GM23338 (cell line): ENCODE data around the gene VIPAS39. TPM values are rescaled to one million over a fixed set of nuclear protein-coding genes. Genes with fewer than 3 reads are reported as not detected.

Experiments
- ETS1 ChIP-seq: IDR thresholded peaks from 2 replicates; pipeline ENCODE4 v1.6.1; 2016; ENCODE audit warnings: antibody characterized with exemption
- EZH2 ChIP-seq: fragments of 200-600 bp; sonication (generic); IDR thresholded peaks from one replicate; pipeline ENCODE4 v1.8.0; 2017; ENCODE audit warnings: antibody characterized with exemption, mild to moderate bottlenecking, low read depth; ENCODE audit not compliant: unreplicated experiment
- EZH2phosphoT487 ChIP-seq: fragments of 200-600 bp; sonication (generic); IDR thresholded peaks from one replicate; pipeline ENCODE4 v1.8.1; 2018; ENCODE audit warnings: antibody characterized with exemption; ENCODE audit not compliant: unreplicated experiment
- JUNB ChIP-seq: IDR thresholded peaks from one replicate; pipeline ENCODE4 v1.6.1; 2016; ENCODE audit warnings: antibody characterized with exemption; ENCODE audit not compliant: unreplicated experiment
- NANOG ChIP-seq: IDR thresholded peaks from 2 replicates; pipeline ENCODE4 v1.6.1; 2016; ENCODE audit warnings: antibody characterized with exemption, borderline replicate concordance
- POLR2AphosphoS5 ChIP-seq: IDR thresholded peaks from 2 replicates; pipeline ENCODE4 v1.6.1; 2016; ENCODE audit warnings: antibody characterized with exemption, low read depth
- ZNF114 ChIP-seq: fragments of 250-450 bp; sonication (Bioruptor Pico); IDR thresholded peaks from 2 replicates; pipeline ENCODE4 v1.5.0; 2020; ENCODE audit warnings: mild to moderate bottlenecking, moderate library complexity
- ZNF331 ChIP-seq: fragments of 250-450 bp; sonication (Bioruptor Pico); IDR thresholded peaks from 2 replicates; pipeline ENCODE4 v1.5.0; 2020; ENCODE audit warnings: low read depth, mild to moderate bottlenecking, moderate library complexity
- ZNF462 ChIP-seq: fragments of 250-450 bp; sonication (Bioruptor Pico); IDR thresholded peaks from 2 replicates; pipeline ENCODE4 v1.5.0; 2020; ENCODE audit warnings: mild to moderate bottlenecking, moderate library complexity
- polyA plus RNA-seq: library from polyadenylated mRNA; unstranded; fragments of >200 nt; fragmentation: Nextera tagmentation; extraction: Ambion mirVana; gene quantifications from 2 replicates; pipeline ENCODE4 v1.2.1, GENCODE V29; 2016
- total RNA-seq: library from RNA; depleted of rRNA; stranded (reverse); fragments of >200 nt; shearing (Covaris generic); gene quantifications from 2 replicates; pipeline ENCODE4 v1.2.3, GENCODE V29; 2014
- TF ChIP-seq, protein P1 (sequence below): IDR thresholded peaks from one replicate; pipeline ENCODE4 v1.6.1; 2018; ENCODE audit warnings: antibody characterized with exemption; ENCODE audit not compliant: unreplicated experiment

Gene VIPAS39
- total and polyA plus RNA-seq, 2 experiments from 2014 or later, result 9.4 to 21.8 TPM

- TF ChIP-seq ZNF462 (CRISPR knock-in tag), result no peak
- no peak for TF ChIP-seq ETS1
- no peak for TF ChIP-seq ZNF331
- TF ChIP-seq NANOG, result no peak
- no peak for TF ChIP-seq JUNB
- TF ChIP-seq, protein P1, sequence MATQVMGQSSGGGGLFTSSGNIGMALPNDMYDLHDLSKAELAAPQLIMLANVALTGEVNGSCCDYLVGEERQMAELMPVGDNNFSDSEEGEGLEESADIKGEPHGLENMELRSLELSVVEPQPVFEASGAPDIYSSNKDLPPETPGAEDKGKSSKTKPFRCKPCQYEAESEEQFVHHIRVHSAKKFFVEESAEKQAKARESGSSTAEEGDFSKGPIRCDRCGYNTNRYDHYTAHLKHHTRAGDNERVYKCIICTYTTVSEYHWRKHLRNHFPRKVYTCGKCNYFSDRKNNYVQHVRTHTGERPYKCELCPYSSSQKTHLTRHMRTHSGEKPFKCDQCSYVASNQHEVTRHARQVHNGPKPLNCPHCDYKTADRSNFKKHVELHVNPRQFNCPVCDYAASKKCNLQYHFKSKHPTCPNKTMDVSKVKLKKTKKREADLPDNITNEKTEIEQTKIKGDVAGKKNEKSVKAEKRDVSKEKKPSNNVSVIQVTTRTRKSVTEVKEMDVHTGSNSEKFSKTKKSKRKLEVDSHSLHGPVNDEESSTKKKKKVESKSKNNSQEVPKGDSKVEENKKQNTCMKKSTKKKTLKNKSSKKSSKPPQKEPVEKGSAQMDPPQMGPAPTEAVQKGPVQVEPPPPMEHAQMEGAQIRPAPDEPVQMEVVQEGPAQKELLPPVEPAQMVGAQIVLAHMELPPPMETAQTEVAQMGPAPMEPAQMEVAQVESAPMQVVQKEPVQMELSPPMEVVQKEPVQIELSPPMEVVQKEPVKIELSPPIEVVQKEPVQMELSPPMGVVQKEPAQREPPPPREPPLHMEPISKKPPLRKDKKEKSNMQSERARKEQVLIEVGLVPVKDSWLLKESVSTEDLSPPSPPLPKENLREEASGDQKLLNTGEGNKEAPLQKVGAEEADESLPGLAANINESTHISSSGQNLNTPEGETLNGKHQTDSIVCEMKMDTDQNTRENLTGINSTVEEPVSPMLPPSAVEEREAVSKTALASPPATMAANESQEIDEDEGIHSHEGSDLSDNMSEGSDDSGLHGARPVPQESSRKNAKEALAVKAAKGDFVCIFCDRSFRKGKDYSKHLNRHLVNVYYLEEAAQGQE, result no peak
- TF ChIP-seq ZNF114 (CRISPR knock-in tag), result no peak
- no peak for TF ChIP-seq POLR2AphosphoS5
- no peak for TF ChIP-seq EZH2phosphoT487
- no peak for TF ChIP-seq EZH2
These were observed 21.4 kb upstream of the VIPAS39 start (continued) for GRCh38 chr14:77478796-77479195.
